Endothelial cell (in vitro differentiated cells): ENCODE data around the gene ALDH1A3. TPM values are rescaled to one million over a fixed set of nuclear protein-coding genes. Genes with fewer than 3 reads are reported as not detected.
A peak's percentile ranks its signal among the peaks of the same experiment; 100 is the strongest.

ENCODE experiments used
- DNase-seq: peaks from one replicate; pipeline ENCODE4 v3.0.0; 2021; ENCODE audit warnings: low spot score
- H3K27ac Mint-ChIP-seq: one replicate; pipeline ENCODE4 v1.8.0; 2021; ENCODE audit warnings: mixed read lengths, inconsistent platforms; ENCODE audit not compliant: unreplicated experiment
- H3K27me3 Mint-ChIP-seq: one replicate; pipeline ENCODE4 v1.8.0; 2021; ENCODE audit warnings: mild to moderate bottlenecking, moderate library complexity, mixed read lengths, inconsistent platforms; ENCODE audit not compliant: unreplicated experiment
- H3K36me3 Mint-ChIP-seq: one replicate; pipeline ENCODE4 v1.8.0; 2021; ENCODE audit warnings: mild to moderate bottlenecking, low read depth, mixed read lengths, inconsistent platforms; ENCODE audit not compliant: unreplicated experiment
- H3K4me1 Mint-ChIP-seq: one replicate; pipeline ENCODE4 v1.8.0; 2021; ENCODE audit warnings: mild to moderate bottlenecking, mixed read lengths, inconsistent platforms; ENCODE audit not compliant: unreplicated experiment
- H3K4me3 Mint-ChIP-seq: one replicate; pipeline ENCODE4 v1.8.0; 2021; ENCODE audit warnings: mild to moderate bottlenecking, mixed read lengths, inconsistent platforms; ENCODE audit not compliant: unreplicated experiment
- H3K9me3 Mint-ChIP-seq: one replicate; pipeline ENCODE4 v1.8.0; 2021; ENCODE audit warnings: mixed read lengths, inconsistent platforms; ENCODE audit not compliant: unreplicated experiment
- total RNA-seq: library from RNA; stranded (reverse); fragmentation: NEBNext Ultra II Directional; extraction: Animal tissue kit (Norgen Biotek cat#: 25700); gene quantifications from one replicate; pipeline ENCODE4 v1.2.1, GENCODE V29; 2021; ENCODE audit not compliant: unreplicated experiment
- TF ChIP-seq, protein P1 (sequence below): fragments of 200-600 bp; sonication (generic); IDR thresholded peaks from one replicate; pipeline ENCODE4 v1.5.0; 2021; ENCODE audit warnings: antibody characterized with exemption; ENCODE audit not compliant: unreplicated experiment

The ALDH1A3 gene
- total RNA-seq, 1 donor from 2014 or later = 13.9 TPM

GRCh38 chr15:100869151-100869999, 10.3 kb upstream of the ALDH1A3 start:
- Mint-ChIP-seq H3K36me3 (no peaks in the 10 kb centered on the region), H3K27me3 (peaks cover 2% of the 10 kb centered on the region), H3K4me3 (no peak overlapping the region), H3K4me1 (peaks cover 5% of the 10 kb centered on the region), H3K9me3 (no peaks in the 10 kb centered on the region), H3K27ac (no peak overlapping the region)
- TF ChIP-seq, protein P1, sequence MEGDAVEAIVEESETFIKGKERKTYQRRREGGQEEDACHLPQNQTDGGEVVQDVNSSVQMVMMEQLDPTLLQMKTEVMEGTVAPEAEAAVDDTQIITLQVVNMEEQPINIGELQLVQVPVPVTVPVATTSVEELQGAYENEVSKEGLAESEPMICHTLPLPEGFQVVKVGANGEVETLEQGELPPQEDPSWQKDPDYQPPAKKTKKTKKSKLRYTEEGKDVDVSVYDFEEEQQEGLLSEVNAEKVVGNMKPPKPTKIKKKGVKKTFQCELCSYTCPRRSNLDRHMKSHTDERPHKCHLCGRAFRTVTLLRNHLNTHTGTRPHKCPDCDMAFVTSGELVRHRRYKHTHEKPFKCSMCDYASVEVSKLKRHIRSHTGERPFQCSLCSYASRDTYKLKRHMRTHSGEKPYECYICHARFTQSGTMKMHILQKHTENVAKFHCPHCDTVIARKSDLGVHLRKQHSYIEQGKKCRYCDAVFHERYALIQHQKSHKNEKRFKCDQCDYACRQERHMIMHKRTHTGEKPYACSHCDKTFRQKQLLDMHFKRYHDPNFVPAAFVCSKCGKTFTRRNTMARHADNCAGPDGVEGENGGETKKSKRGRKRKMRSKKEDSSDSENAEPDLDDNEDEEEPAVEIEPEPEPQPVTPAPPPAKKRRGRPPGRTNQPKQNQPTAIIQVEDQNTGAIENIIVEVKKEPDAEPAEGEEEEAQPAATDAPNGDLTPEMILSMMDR = peak; percentile 86
- peak; percentile 41 for DNase-seq

DNA sequence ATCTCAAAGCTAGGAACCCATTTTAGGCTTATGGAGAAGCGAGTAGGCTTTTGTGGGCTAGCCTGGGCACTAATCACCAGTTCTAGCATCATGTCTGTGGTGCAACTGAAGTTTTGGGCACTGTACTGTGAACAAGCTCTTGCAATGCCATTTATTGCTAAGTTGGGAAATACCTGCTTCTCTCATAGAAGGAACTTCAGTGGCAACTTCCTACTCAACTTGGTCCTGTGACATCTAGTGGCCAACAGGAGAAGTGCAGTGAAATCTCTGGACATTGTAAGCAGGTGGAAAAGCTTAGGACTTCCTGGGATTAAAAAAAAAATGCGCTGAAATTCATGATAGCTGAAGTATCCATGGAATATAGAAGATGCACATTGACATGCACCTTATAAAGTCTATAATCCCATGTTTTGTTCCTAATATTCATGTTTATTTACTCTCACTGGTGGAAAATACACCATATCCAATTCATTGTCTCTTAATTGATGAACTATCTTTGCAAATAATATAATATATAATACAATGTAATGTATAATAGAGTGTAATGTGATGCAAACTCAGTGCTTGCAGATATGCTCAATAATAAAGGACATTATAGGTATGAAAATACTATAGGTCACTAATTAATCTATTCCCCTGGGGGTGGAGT, 6.5 kb upstream of the ALDH1A3 start:
- Mint-ChIP-seq H3K9me3 (no peaks in the 10 kb centered on the region), H3K4me1 (peaks cover 6% of the 10 kb centered on the region), H3K4me3 (no peak overlapping the region), H3K27ac (no peak overlapping the region), H3K36me3 (no peaks in the 10 kb centered on the region), H3K27me3 (peaks cover 2% of the 10 kb centered on the region)
- TF ChIP-seq, protein P1 = peak; percentile 93
- peak; percentile 68 for DNase-seq

GRCh38 chr15:100875495-100875894, 4.1 kb upstream of the ALDH1A3 start:
- Mint-ChIP-seq H3K9me3 (no peaks in the 10 kb centered on the region), H3K36me3 (no peaks in the 10 kb centered on the region), H3K4me1 (peaks cover 9% of the 10 kb centered on the region), H3K27me3 (peaks cover 8% of the 10 kb centered on the region), H3K27ac (no peak overlapping the region), H3K4me3 (no peak overlapping the region)
- TF ChIP-seq, protein P1 = no peak
- no peak for DNase-seq

- Mint-ChIP-seq H3K4me3 (no peak overlapping the region), H3K36me3 (no peaks in the 10 kb centered on the region), H3K4me1 (peaks cover 13% of the 10 kb centered on the region), H3K27me3 (peaks cover 11% of the 10 kb centered on the region), H3K9me3 (no peaks in the 10 kb centered on the region), H3K27ac (no peak overlapping the region)
- TF ChIP-seq, protein P1 = no peak
- DNase-seq = no peak
Measured at GRCh38 chr15:100875976-100876375, 3.7 kb upstream of the ALDH1A3 start.

DNA sequence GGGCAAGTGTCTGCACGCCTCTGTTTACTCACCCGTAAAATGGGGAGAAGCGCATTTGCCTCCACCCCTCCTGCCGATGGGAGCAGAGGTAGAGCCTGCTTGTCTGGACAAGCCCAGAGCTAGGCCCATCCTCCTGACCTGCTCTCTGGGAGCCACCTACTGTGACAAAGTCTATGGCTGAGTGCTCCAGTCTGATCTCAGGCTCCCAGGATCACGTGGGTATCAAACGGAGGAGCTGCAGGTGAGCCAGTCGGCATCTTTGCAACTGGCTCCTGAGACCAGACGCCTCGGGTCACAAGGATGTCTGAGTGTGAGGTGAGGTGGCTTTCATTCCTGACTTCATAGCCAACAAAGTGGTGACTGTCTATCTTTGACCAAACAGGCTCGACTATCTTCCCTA, 2.1 kb upstream of the ALDH1A3 start:
- H3K27me3 Mint-ChIP-seq = peaks cover 12% of the 10 kb centered on the region
- no peak overlapping the region for H3K4me3 Mint-ChIP-seq

More for the DNA sequence above, 2.1 kb upstream of the ALDH1A3 start:
- no peak for DNase-seq
- Mint-ChIP-seq H3K27ac (no peak overlapping the region), H3K4me1 (peaks cover 13% of the 10 kb centered on the region), H3K36me3 (no peaks in the 10 kb centered on the region), H3K9me3 (no peaks in the 10 kb centered on the region)
- TF ChIP-seq, protein P1 = no peak
